PC-9 (cell line): ENCODE data around the gene KIR3DL1. TPM values are rescaled to one million over a fixed set of nuclear protein-coding genes. Genes with fewer than 3 reads are reported as not detected.
"Not testable (repeated sequence)": the region's sequence is repeated elsewhere in the genome, so short reads cannot be mapped to it uniquely, and the experiment has no call there.

Experiments used
- BruUV-seq: library from RNA; stranded (reverse); fragments of 400-500 nt; replicated peaks from 2 replicates; lab custom pipeline; 2021; lab: Mats Ljungman, UMichigan
- CTCF ChIA-PET: fragments of 300-600 bp; sonication (Branson Sonifier 250); formaldehyde crosslinking; loops from one replicate; lab custom pipeline; 2022; ENCODE audit warnings: antibody characterized with exemption; lab: Charles Lee
- POLR2A ChIA-PET: fragments of 300-600 bp; sonication (Branson Sonifier 250); formaldehyde crosslinking; loops from one replicate; lab custom pipeline; 2022; ENCODE audit warnings: antibody characterized with exemption; ENCODE audit not compliant: unreplicated experiment; lab: Charles Lee
- DNase-seq, 2 experiments: peaks; one replicate each; pipeline versions ENCODE4 v3.0.0 to v3.0.0-alpha.2; 2015 to 2022; ENCODE audit warnings: mixed read lengths in 1 of 2
- H2AFZ ChIP-seq: fragments of 200-600 bp; sonication (generic); 2 replicates; pipeline ENCODE4 v1.8.1; 2017; ENCODE audit warnings: antibody characterized with exemption
- H3F3A ChIP-seq: fragments of 200-600 bp; sonication (generic); 2 replicates; pipeline ENCODE4 v1.8.1; 2017; ENCODE audit warnings: antibody characterized with exemption, mild to moderate bottlenecking, low read depth; ENCODE audit not compliant: insufficient read depth
- H3K27ac ChIP-seq: fragments of 200-600 bp; sonication (generic); 2 replicates; pipeline ENCODE4 v1.6.1; 2016; ENCODE audit warnings: mixed run types
- H3K27me3 ChIP-seq: fragments of 200-600 bp; sonication (generic); 2 replicates; pipeline ENCODE4 v1.6.1; 2016; ENCODE audit warnings: low read depth, mixed run types; ENCODE audit not compliant: insufficient read depth
- H3K36me3 ChIP-seq: fragments of 200-600 bp; sonication (generic); 2 replicates; pipeline ENCODE4 v1.6.1; 2016; ENCODE audit warnings: low read depth, mixed run types
- H3K4me1 ChIP-seq: fragments of 200-600 bp; sonication (generic); replicated peaks from 2 replicates; pipeline ENCODE4 v1.6.1; 2016; ENCODE audit warnings: mixed run types; ENCODE audit not compliant: insufficient read depth
- H3K4me2 ChIP-seq: fragments of 200-600 bp; sonication (generic); 2 replicates; pipeline ENCODE4 v1.6.1; 2017; ENCODE audit warnings: mixed run types
- H3K4me3 ChIP-seq: fragments of 200-600 bp; sonication (generic); 2 replicates; pipeline ENCODE4 v1.6.1; 2016; ENCODE audit warnings: mixed run types
- H3K79me2 ChIP-seq: fragments of 200-600 bp; sonication (generic); 2 replicates; pipeline ENCODE4 v1.6.1; 2017; ENCODE audit warnings: low read depth, mixed run types
- H3K9me2 ChIP-seq: fragments of 200-600 bp; sonication (generic); 2 replicates; pipeline ENCODE4 v1.8.1; 2017; ENCODE audit warnings: mild to moderate bottlenecking; ENCODE audit not compliant: insufficient read depth
- H3K9me3 ChIP-seq: fragments of 200-600 bp; sonication (generic); 2 replicates; pipeline ENCODE4 v1.8.1; 2016; ENCODE audit warnings: low read depth; ENCODE audit not compliant: insufficient read depth
- H4K20me1 ChIP-seq: fragments of 200-600 bp; sonication (generic); 2 replicates; pipeline ENCODE4 v1.8.1; 2017; ENCODE audit not compliant: insufficient read depth
- EZH2 ChIP-seq: fragments of 200-600 bp; sonication (generic); IDR thresholded peaks from 2 replicates; pipeline ENCODE4 v1.8.0; 2017; ENCODE audit warnings: antibody characterized with exemption, low read depth
- intact Hi-C: fragments of 100-400 bp; cut with micrococcal nuclease; formaldehyde crosslinking; loops from one replicate; pipeline ENCODE4 v1.10.0; 2022; ENCODE audit not compliant: unreplicated experiment
- total RNA-seq: library from RNA; stranded (reverse); gene quantifications from 2 replicates; pipeline ENCODE4 v1.2.3, GENCODE V29; 2021
- TF ChIP-seq, protein P1 (sequence below): fragments of 200-600 bp; sonication (generic); conservative IDR thresholded peaks from 2 replicates; pipeline ENCODE4 v1.6.1; 2017; ENCODE audit warnings: mixed run types, antibody characterized with exemption, mild to moderate bottlenecking, moderate library complexity

The KIR3DL1 gene
- total RNA-seq, 1 experiment from 2014 or later: not detected

DNA sequence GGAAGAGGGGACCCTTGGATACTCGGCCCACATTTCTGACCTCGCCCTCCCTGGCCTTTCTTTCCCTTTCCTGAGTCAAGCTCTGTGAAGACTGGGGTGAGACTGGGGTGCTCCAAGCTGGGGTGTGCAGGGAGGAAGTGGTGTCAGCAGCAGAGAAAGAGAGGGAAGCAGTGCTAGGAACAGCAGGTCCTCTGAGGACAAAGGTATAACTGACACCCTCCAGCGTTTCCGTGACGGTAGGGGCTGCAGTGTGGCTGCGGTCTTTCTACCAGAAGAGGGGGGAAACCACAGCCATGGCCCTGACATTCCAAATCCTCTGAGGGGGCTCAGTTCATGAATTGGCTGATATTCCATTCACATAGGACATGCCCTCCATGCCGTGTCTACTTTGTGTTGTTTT, 35.1 kb downstream of the KIR3DL1 start:
- ChIA-PET CTCF (no interaction called here), POLR2A (no interaction called here)
- Histone ChIP-seq H2AFZ (no peak overlapping the region), H3K4me2 (no peak overlapping the region), H3K9me3 (no peaks in the 10 kb centered on the region), H3K4me3 (no peak overlapping the region), H3K27me3 (peaks cover 80% of the 10 kb centered on the region), H3K9me2 (no peaks in the 10 kb centered on the region), H4K20me1 (no peaks in the 10 kb centered on the region), H3F3A (no peaks in the 10 kb centered on the region), H3K36me3 (no peaks in the 10 kb centered on the region), H3K27ac (no peak overlapping the region), H3K4me1 (no peaks in the 10 kb centered on the region), H3K79me2 (no peaks in the 10 kb centered on the region)
- intact Hi-C loops: no loop called here
- TF ChIP-seq EZH2: no peak
- TF ChIP-seq, protein P1, sequence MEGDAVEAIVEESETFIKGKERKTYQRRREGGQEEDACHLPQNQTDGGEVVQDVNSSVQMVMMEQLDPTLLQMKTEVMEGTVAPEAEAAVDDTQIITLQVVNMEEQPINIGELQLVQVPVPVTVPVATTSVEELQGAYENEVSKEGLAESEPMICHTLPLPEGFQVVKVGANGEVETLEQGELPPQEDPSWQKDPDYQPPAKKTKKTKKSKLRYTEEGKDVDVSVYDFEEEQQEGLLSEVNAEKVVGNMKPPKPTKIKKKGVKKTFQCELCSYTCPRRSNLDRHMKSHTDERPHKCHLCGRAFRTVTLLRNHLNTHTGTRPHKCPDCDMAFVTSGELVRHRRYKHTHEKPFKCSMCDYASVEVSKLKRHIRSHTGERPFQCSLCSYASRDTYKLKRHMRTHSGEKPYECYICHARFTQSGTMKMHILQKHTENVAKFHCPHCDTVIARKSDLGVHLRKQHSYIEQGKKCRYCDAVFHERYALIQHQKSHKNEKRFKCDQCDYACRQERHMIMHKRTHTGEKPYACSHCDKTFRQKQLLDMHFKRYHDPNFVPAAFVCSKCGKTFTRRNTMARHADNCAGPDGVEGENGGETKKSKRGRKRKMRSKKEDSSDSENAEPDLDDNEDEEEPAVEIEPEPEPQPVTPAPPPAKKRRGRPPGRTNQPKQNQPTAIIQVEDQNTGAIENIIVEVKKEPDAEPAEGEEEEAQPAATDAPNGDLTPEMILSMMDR: no peak
- no TSS peak for BruUV-seq
- DNase-seq: no peak

DNA sequence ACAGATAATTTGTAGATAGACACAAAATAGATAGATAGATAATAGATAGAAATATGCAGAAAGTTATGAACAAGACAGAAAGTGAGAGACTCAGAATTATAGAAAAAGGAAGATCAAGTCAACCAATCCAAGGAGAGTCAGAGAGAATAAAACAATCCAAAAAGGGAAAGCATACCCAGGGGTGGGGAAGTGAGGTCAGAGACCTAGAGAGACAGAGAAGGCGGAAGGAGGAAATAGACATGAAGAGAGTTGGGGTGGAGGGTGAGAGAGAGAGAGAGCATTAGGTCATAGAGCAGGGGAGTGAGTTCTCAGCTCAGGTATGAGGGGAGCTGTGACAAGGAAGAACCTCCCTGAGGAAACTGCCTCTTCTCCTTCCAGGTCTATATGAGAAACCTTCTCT, 39.0 kb downstream of the KIR3DL1 start:
- intact Hi-C loops: not testable (repeated sequence)

DNA sequence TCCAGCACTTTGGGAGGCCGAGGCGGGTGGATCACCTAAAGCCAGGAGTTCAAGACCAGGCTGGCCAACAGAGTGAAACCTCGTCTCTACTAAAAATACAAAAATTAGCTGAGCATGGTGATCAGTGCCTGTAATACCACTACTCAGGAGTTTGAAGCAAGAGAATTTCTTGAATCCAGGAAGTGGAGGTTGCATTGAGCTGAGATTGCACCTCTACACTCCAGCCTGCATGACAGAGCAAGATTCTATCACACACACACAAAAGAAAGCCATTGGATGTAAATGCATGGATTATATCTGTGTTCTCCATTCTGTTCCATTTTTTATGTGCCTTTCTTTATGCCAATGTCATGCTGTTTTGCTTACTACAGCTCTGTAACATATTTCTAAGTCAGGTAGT, 42.2 kb downstream of the KIR3DL1 start:
- H3K4me1 ChIP-seq, H3K36me3 ChIP-seq, H3K27ac ChIP-seq, H3K9me3 ChIP-seq, DNase-seq, H2AFZ ChIP-seq, H4K20me1 ChIP-seq, H3F3A ChIP-seq, H3K79me2 ChIP-seq, intact Hi-C loops, POLR2A ChIA-PET, CTCF ChIA-PET, H3K4me3 ChIP-seq, BruUV-seq, H3K9me2 ChIP-seq, H3K4me2 ChIP-seq: not testable (repeated sequence)
- peaks cover 64% of the 10 kb centered on the region for H3K27me3 ChIP-seq

More for the DNA sequence above, 39.0 kb downstream of the KIR3DL1 start:
- DNase-seq, H3K9me3 ChIP-seq, H3K9me2 ChIP-seq, H3K4me1 ChIP-seq, H3F3A ChIP-seq, H2AFZ ChIP-seq, BruUV-seq, POLR2A ChIA-PET, CTCF ChIA-PET, H3K36me3 ChIP-seq, H3K27ac ChIP-seq, H3K79me2 ChIP-seq, H4K20me1 ChIP-seq, H3K4me2 ChIP-seq, H3K4me3 ChIP-seq: not testable (repeated sequence)
- H3K27me3 ChIP-seq: peaks cover 72% of the 10 kb centered on the region

DNA sequence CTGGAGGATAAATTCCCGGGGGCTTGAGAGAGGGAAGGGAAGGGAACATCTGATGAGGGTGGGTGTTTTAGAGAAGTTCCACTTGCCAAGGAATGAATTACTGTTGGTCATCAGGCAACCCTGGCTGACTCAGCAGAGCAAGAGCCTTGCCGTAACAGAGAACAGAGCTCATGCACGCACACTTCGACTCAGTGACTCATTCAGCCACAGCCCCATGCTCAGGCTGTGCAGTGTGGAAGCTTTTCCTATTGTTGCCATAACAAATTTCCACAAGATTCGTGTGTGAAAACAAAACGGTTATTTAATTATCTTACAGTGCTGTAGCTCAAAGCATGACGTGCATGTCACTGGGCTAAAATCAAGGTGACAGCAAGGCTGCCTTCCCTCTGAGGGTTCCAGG, 43.2 kb downstream of the KIR3DL1 start:
- H3K9me3 ChIP-seq, H3K27ac ChIP-seq, DNase-seq, H3K79me2 ChIP-seq, H3K4me2 ChIP-seq, intact Hi-C loops, BruUV-seq, H2AFZ ChIP-seq, H3F3A ChIP-seq, CTCF ChIA-PET, H3K4me1 ChIP-seq, H3K9me2 ChIP-seq, H3K36me3 ChIP-seq, H4K20me1 ChIP-seq, H3K4me3 ChIP-seq, POLR2A ChIA-PET: not testable (repeated sequence)
- peaks cover 55% of the 10 kb centered on the region for H3K27me3 ChIP-seq

DNA sequence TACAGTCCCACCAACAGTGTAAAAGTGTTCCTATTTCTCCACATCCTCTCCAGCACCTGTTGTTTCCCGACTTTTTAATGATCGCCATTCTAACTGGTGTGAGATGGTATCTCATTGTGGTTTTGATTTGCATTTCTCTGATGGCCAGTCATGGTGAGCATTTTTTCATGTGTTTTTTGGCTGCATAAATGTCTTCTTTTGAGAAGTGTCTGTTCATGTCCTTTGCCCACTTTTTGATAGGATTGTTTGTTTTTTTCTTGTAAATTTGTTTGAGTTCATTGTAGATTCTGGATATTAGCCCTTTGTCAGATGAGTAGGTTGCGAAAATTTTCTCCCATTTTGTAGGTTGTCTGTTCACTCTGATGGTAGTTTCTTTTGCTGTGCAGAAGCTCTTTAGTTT, 47.2 kb downstream of the KIR3DL1 start:
- POLR2A ChIA-PET, DNase-seq, H3K4me1 ChIP-seq, H4K20me1 ChIP-seq, CTCF ChIA-PET, H3K9me3 ChIP-seq, BruUV-seq, H3K4me2 ChIP-seq, H3K79me2 ChIP-seq, intact Hi-C loops, H3K4me3 ChIP-seq, H3K27ac ChIP-seq, H3K36me3 ChIP-seq, H3F3A ChIP-seq, H2AFZ ChIP-seq, H3K9me2 ChIP-seq: not testable (repeated sequence)
- H3K27me3 ChIP-seq: peaks cover 59% of the 10 kb centered on the region
